OCI-LY7 (cell line): ENCODE results near the gene NEURL2. TPM values are rescaled to one million over a fixed set of nuclear protein-coding genes. Genes with fewer than 3 reads are reported as not detected.

Experiments
- BruUV-seq: library from RNA; stranded (reverse); fragments of 400-500 nt; replicated peaks from 2 replicates; lab custom pipeline; 2021; lab: Mats Ljungman, UMichigan
- CTCF ChIA-PET: fragments of 300-600 bp; sonication (Branson Sonifier 250); formaldehyde crosslinking; loops from one replicate; lab custom pipeline; 2022; ENCODE audit warnings: antibody characterized with exemption; ENCODE audit not compliant: unreplicated experiment; lab: Charles Lee
- POLR2A ChIA-PET: fragments of 300-600 bp; sonication (Branson Sonifier 250); formaldehyde crosslinking; loops from one replicate; lab custom pipeline; 2022; ENCODE audit warnings: antibody characterized with exemption; lab: Charles Lee
- DNase-seq: peaks from one replicate; pipeline ENCODE4 v3.0.0-alpha.2; 2015; ENCODE audit warnings: low spot score
- H2AFZ ChIP-seq: fragments of 200-600 bp; sonication (generic), shearing (Covaris generic); 2 replicates; pipeline ENCODE4 v1.6.1; 2014; ENCODE audit warnings: mild to moderate bottlenecking, antibody characterized with exemption, low read length, moderate library complexity
- H3K27ac ChIP-seq: fragments of 200-600 bp; sonication (generic); 2 replicates; pipeline ENCODE4 v1.5.1; 2014; ENCODE audit warnings: mixed run types, low read depth, mild to moderate bottlenecking, moderate library complexity, low read length, inconsistent platforms; ENCODE audit not compliant: poor library complexity, severe bottlenecking
- H3K36me3 ChIP-seq: fragments of 200-600 bp; sonication (generic); 2 replicates; pipeline ENCODE4 v1.6.1; 2014; ENCODE audit warnings: mild to moderate bottlenecking, antibody characterized with exemption, low read length, moderate library complexity, mixed read lengths; ENCODE audit not compliant: insufficient read depth
- H3K4me1 ChIP-seq: fragments of 200-600 bp; sonication (generic); 2 replicates; pipeline ENCODE4 v1.5.1; 2014; ENCODE audit warnings: mild to moderate bottlenecking, low read length; ENCODE audit not compliant: insufficient read depth, poor library complexity, severe bottlenecking
- H3K4me2 ChIP-seq: fragments of 200-600 bp; sonication (generic); 2 replicates; pipeline ENCODE4 v1.6.1; 2014; ENCODE audit warnings: mild to moderate bottlenecking, low read length
- H3K4me3 ChIP-seq: fragments of 200-600 bp; sonication (generic); 2 replicates; pipeline ENCODE4 v1.5.1; 2014; ENCODE audit warnings: mild to moderate bottlenecking, low read depth, low read length; ENCODE audit not compliant: poor library complexity, severe bottlenecking
- H3K79me2 ChIP-seq: fragments of 200-600 bp; sonication (generic); 2 replicates; pipeline ENCODE4 v1.6.1; 2016; ENCODE audit warnings: low read depth, mild to moderate bottlenecking, low read length, moderate library complexity, mixed read lengths; ENCODE audit not compliant: insufficient read depth
- H3K9me2 ChIP-seq: fragments of 200-600 bp; sonication (generic); 2 replicates; pipeline ENCODE4 v1.6.1; 2016; ENCODE audit warnings: mild to moderate bottlenecking, low read length, mixed read lengths; ENCODE audit not compliant: insufficient read depth
- H3K9me3 ChIP-seq: fragments of 200-600 bp; sonication (generic); 2 replicates; pipeline ENCODE4 v1.6.1; 2014; ENCODE audit warnings: mild to moderate bottlenecking, mixed run types, low read length, mixed read lengths
- H4K20me1 ChIP-seq: fragments of 200-600 bp; sonication (generic); 2 replicates; pipeline ENCODE4 v1.6.1; 2014; ENCODE audit warnings: mild to moderate bottlenecking, antibody characterized with exemption, low read length, moderate library complexity, mixed read lengths; ENCODE audit not compliant: insufficient read depth
- CTCF ChIP-seq: fragments of 200-600 bp; sonication (generic); conservative IDR thresholded peaks from 2 replicates; pipeline ENCODE4 v1.5.1; 2014; ENCODE audit warnings: mild to moderate bottlenecking, antibody characterized with exemption, low read length, moderate library complexity, mixed read lengths
- EZH2phosphoT487 ChIP-seq: fragments of 200-600 bp; sonication (generic); IDR thresholded peaks from 2 replicates; pipeline ENCODE4 v1.6.1; 2018; ENCODE audit warnings: low read depth, borderline replicate concordance, mild to moderate bottlenecking, mixed run types, antibody characterized with exemption, low read length, moderate library complexity, mixed read lengths
- intact Hi-C: fragments of 100-400 bp; cut with micrococcal nuclease; formaldehyde crosslinking; loops from one replicate; pipeline ENCODE4 v1.10.0; 2022; ENCODE audit not compliant: unreplicated experiment
- total RNA-seq, 2 experiments: library from RNA; depleted of rRNA in 1 of 2; stranded (reverse); fragments of >200 nt in 1 of 2; shearing (Covaris generic) in 1 of 2; gene quantifications; 2 replicates each; pipeline ENCODE4 v1.2.3, GENCODE V29; 2014 to 2022

NEURL2 gene
- total RNA-seq, 2 experiments from 2014 or later = 9.9 to 10.7 TPM

DNA sequence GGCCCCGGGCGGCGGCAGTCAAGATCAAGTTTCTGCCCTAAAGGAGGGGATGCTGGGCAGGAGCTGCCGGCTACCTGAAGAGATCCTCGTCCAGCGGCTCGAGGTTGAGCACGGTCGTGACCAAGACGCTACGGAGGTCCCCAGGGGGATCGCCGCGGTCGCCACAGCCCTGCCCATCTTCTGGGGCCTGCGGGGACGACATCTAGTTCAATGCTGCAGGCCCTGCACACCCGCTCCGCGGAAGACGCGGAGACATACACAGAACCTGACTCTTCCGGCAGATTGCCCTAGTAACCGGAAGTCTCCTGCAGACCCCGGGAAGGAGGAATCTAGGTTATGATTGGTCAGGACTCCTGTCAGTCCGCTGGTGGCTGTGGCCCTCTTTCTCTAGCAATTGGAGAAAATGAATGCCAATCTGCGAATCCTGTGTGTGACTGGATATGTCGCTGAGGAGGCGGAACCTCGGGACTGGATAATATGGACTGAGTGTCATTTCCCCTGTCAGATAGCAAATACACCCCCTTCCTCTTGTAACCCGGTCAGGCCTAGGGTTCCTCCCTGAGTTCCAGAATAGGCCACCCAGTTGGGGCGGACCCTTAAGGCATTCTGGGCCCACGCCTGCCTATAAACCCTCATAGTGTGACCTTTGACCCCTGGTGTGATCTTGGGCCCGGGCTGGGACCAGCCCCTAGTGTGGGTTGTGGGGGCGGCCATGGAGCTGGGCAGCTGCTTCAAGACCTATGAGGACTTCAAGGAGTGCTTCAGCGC lies 33.7 kb downstream of the NEURL2 start, which contains the start of the genes ACOT8 and ZSWIM3:
Gene ACOT8, minus strand, starts transcription at position 279 of the 768 bp plus-strand sequence. Its CDS starts 77 bp downstream, at position 202.
Gene ZSWIM3, plus strand, starts transcription at position 501 of the 768 bp plus-strand sequence. Its CDS starts 212 bp downstream, at position 713.
- Histone ChIP-seq H3K4me3 (peak within 1 kb of the TSS; percentile 91), H3K9me2 (no peaks in the 10 kb centered on the region), H4K20me1 (no peaks in the 10 kb centered on the region), H3K36me3 (no peaks in the 10 kb centered on the region), H3K79me2 (peaks cover 25% of the 10 kb centered on the region; the same call in 1 of the 2 replicates), H3K4me2 (peak within 1 kb of the TSS; percentile 96), H3K9me3 (no peaks in the 10 kb centered on the region), H3K27ac (peak within 1 kb of the TSS; percentile 42), H2AFZ (peak within 1 kb of the TSS; percentile 92), H3K4me1 (peaks cover 20% of the 10 kb centered on the region)
- POLR2A ChIA-PET = interaction anchor here (0.6 to 1.8 kb wide), 9 partner anchors 13 to 48 kb away, joined by 3 to 8 read pairs (median 3); partner anchors contain the start of gene ZSWIM1
- peak; percentile 100 for DNase-seq
- CTCF ChIA-PET = interaction anchor here (0.7 kb wide), 1 partner anchor 130 kb away, joined by 3 read pairs; no protein-coding TSS in a partner anchor
- BruUV-seq = no TSS peak
- intact Hi-C loops = loop anchor here (1.0 to 2.0 kb wide), 2 partner anchors 45 to 78 kb away; partner anchors contain the start of genes PCIF1 and UBE2C
- TF ChIP-seq CTCF = no peak
- TF ChIP-seq EZH2phosphoT487 = no peak

- no peak for TF ChIP-seq EZH2phosphoT487
- no peak for TF ChIP-seq CTCF
- Histone ChIP-seq H3K4me1 (peaks cover 14% of the 10 kb centered on the region), H3K9me2 (no peaks in the 10 kb centered on the region), H3K4me3 (no peak overlapping the region), H3K36me3 (no peaks in the 10 kb centered on the region), H4K20me1 (no peaks in the 10 kb centered on the region), H3K4me2 (no peak overlapping the region), H2AFZ (no peak overlapping the region), H3K27ac (no peak overlapping the region), H3K9me3 (no peaks in the 10 kb centered on the region), H3K79me2 (peaks cover 20% of the 10 kb centered on the region; the same call in 1 of the 2 replicates)
- CTCF ChIA-PET = no interaction called here
- no peak for DNase-seq
- POLR2A ChIA-PET = no interaction called here
- TSS peak; percentile 14 for BruUV-seq
- intact Hi-C loops = no loop called here
Observed at GRCh38 chr20:45853484-45853883, 37.5 kb downstream of the NEURL2 start.
